NCI-H2029 treated with DMSO at 0.1 percent for 48 hours (cell line): ENCODE results near the gene CCDC93.
"Not testable (repeated sequence)": the region's sequence is repeated elsewhere in the genome, so short reads cannot be mapped to it uniquely, and the experiment has no call there.

Experiments
- DNase-seq: peaks from one replicate; lab custom pipeline; 2025; lab: John Stamatoyannopoulos, UW

Gene CCDC93

GRCh38 chr2:118045286-118045685, 31.4 kb upstream of the CCDC93 start:
- no peak for DNase-seq

- DNase-seq: no peak
Observed at GRCh38 chr2:118044854-118045253, 31.0 kb upstream of the CCDC93 start.

GRCh38 chr2:118044103-118044716, 30.3 kb upstream of the CCDC93 start:
- DNase-seq: no peak

GRCh38 chr2:118040891-118041290, 27.0 kb upstream of the CCDC93 start:
- no peak for DNase-seq

- peak; percentile 9 for DNase-seq
Observed at GRCh38 chr2:118032169-118033013, 18.5 kb upstream of the CCDC93 start.

GRCh38 chr2:118031566-118031965, 17.7 kb upstream of the CCDC93 start:
- DNase-seq: no peak

- no peak for DNase-seq
Observed at GRCh38 chr2:118029025-118029424, 15.2 kb upstream of the CCDC93 start.

GRCh38 chr2:118021356-118021755, 7.5 kb upstream of the CCDC93 start:
- DNase-seq: no peak

- no peak for DNase-seq
Observed at GRCh38 chr2:118019821-118020220, 6.0 kb upstream of the CCDC93 start.

- no peak for DNase-seq
Observed at GRCh38 chr2:118016911-118017310, 3.0 kb upstream of the CCDC93 start.

- not testable (repeated sequence) for DNase-seq
Observed at GRCh38 chr2:118015761-118016160, 1.9 kb upstream of the CCDC93 start.

GRCh38 chr2:118014492-118014824, 588 bp upstream of the CCDC93 start:
- no peak for DNase-seq

- no peak for DNase-seq
Observed at GRCh38 chr2:118013221-118013723, 598 bp downstream of the CCDC93 start.

- DNase-seq: no peak
Observed at GRCh38 chr2:118012778-118013177, 1.1 kb downstream of the CCDC93 start.

GRCh38 chr2:118010473-118010872, 3.4 kb downstream of the CCDC93 start:
- no peak for DNase-seq

GRCh38 chr2:118006861-118007260, 7.0 kb downstream of the CCDC93 start:
- no peak for DNase-seq

- DNase-seq: no peak
Observed at GRCh38 chr2:118006326-118006725, 7.5 kb downstream of the CCDC93 start.

GRCh38 chr2:118003396-118003824, 10.5 kb downstream of the CCDC93 start:
- peak; percentile 47 for DNase-seq

GRCh38 chr2:118000041-118000440, 13.8 kb downstream of the CCDC93 start:
- DNase-seq: no peak

GRCh38 chr2:117997872-117998454, 15.9 kb downstream of the CCDC93 start:
- no peak for DNase-seq

- DNase-seq: no peak
Observed at GRCh38 chr2:117996525-117996924, 17.3 kb downstream of the CCDC93 start.

GRCh38 chr2:117994729-117995128, 19.1 kb downstream of the CCDC93 start:
- DNase-seq: no peak

- no peak for DNase-seq
Observed at GRCh38 chr2:117989854-117990438, 23.9 kb downstream of the CCDC93 start.
